HL-60/S4 (cell line): ENCODE results near the gene WDR83.

Experiments
- in situ Hi-C: fragments of 300-500 bp; cut with MboI; formaldehyde crosslinking; loops from 2 replicates; pipeline ENCODE4 v1.14.3; 2022; ENCODE audit warnings: low sequenced_read_pairs

WDR83 gene

GRCh38 chr19:12655546-12655945, 11.1 kb upstream of the WDR83 start:
- in situ Hi-C loops = no loop called here

- in situ Hi-C loops = no loop called here
Observed at GRCh38 chr19:12656899-12657571, 9.6 kb upstream of the WDR83 start.

- in situ Hi-C loops = no loop called here
Observed at GRCh38 chr19:12657966-12658365, 8.6 kb upstream of the WDR83 start.

GRCh38 chr19:12660980-12661379, 5.6 kb upstream of the WDR83 start:
- in situ Hi-C loops = no loop called here

- in situ Hi-C loops = no loop called here
Observed at GRCh38 chr19:12664406-12665280, 2.0 kb upstream of the WDR83 start.

- in situ Hi-C loops = no loop called here
Observed at GRCh38 chr19:12665281-12665573, 1.4 kb upstream of the WDR83 start.

- in situ Hi-C loops = no loop called here
Observed at GRCh38 chr19:12665671-12666264, 839 bp upstream of the WDR83 start.

- in situ Hi-C loops = no loop called here
Observed at GRCh38 chr19:12667731-12668302, 1.2 kb downstream of the WDR83 start.

GRCh38 chr19:12668346-12668745, 1.7 kb downstream of the WDR83 start:
- in situ Hi-C loops = no loop called here

GRCh38 chr19:12668932-12669269, 2.3 kb downstream of the WDR83 start:
- in situ Hi-C loops = no loop called here

GRCh38 chr19:12669270-12670158, 2.9 kb downstream of the WDR83 start:
- in situ Hi-C loops = loop anchor here (10.0 kb wide), 1 partner anchor 105 kb away; no protein-coding TSS in a partner anchor

GRCh38 chr19:12670159-12670928, 3.7 kb downstream of the WDR83 start:
- in situ Hi-C loops = loop anchor here (10.0 kb wide), 1 partner anchor 106 kb away; no protein-coding TSS in a partner anchor

GRCh38 chr19:12672744-12673143, 6.1 kb downstream of the WDR83 start:
- in situ Hi-C loops = loop anchor here (10.0 kb wide), 1 partner anchor 108 kb away; no protein-coding TSS in a partner anchor

GRCh38 chr19:12675399-12675798, 8.8 kb downstream of the WDR83 start:
- in situ Hi-C loops = loop anchor here (10.0 kb wide), 1 partner anchor 111 kb away; no protein-coding TSS in a partner anchor

GRCh38 chr19:12675940-12676339, 9.3 kb downstream of the WDR83 start:
- in situ Hi-C loops = loop anchor here (10.0 kb wide), 1 partner anchor 111 kb away; no protein-coding TSS in a partner anchor

GRCh38 chr19:12676384-12676792, 9.8 kb downstream of the WDR83 start:
- in situ Hi-C loops = loop anchor here (10.0 kb wide), 1 partner anchor 112 kb away; no protein-coding TSS in a partner anchor

GRCh38 chr19:12676928-12677327, 10.3 kb downstream of the WDR83 start:
- in situ Hi-C loops = loop anchor here (10.0 kb wide), 1 partner anchor 112 kb away; no protein-coding TSS in a partner anchor

GRCh38 chr19:12678039-12678438, 11.4 kb downstream of the WDR83 start:
- in situ Hi-C loops = loop anchor here (10.0 kb wide), 1 partner anchor 113 kb away; no protein-coding TSS in a partner anchor

- in situ Hi-C loops = no loop called here
Observed at GRCh38 chr19:12680034-12680433, 13.4 kb downstream of the WDR83 start.
